Central memory CD4-positive, alpha-beta T cell (primary cell): ENCODE measurements around the gene PPP2R3B.

Experiments
- DNase-seq: peaks from one replicate; pipeline ENCODE4 v3.0.0; 2022

PPP2R3B gene

DNA sequence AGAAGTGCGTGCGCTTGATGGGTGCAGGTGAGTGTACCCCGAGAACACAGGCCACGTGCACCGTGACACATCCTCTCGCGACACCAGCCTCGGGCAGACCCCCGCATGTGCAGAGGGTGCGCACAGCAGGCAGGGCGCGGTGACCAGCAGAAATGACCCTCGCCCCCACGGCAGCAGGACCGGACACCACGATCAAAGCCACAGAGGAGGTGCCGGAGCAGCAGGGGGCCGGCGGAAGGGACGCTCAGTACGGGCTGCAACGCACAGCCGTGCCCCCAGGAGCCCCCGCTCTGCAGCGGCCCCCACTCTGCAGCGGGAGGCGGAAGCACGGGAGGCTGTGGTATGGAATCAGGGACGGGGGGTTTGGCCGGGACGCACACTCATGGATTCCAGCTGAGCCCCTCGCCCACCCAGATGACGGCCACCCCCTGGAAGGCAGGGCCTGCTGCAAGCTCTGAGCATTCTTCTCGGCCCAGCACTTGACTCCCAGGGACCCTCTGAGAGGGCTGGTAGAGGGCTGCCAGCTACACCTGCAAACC lies 17.1 kb downstream of the PPP2R3B start:
- DNase-seq, result no peak

DNA sequence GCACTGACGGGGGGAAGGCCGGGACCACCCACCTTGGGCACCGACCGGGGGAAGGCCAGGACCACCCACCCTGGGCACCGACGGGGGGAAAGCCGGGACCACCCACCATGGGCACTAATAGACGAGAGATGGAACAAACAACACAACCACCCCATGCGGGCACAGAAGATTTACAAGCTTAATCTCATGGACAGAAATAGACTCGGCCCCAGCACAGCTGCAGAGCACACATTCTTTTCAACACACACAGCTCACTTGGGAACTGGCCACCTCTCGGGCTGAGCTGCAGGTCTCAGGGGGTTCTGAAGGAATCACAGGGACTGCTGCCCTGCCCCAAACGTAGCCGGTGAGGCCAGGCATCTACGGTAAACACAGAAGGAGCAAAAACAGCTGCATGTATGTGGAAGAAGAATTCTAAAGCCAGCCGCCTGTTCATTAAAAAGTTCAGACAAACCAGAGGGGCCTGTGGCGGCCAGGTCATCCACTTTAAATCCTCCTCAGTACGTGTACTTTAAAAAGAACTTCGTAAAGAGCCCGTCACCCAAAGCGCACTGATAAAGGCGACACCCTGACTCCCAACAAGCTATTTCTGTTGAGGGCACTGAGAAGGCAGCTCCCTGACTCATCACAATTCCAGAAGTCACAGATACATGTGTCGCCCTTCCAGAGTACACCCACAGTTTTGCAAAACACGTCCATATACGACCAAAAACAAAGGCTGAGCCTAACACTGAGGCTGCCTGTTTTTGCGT lies 17.7 kb downstream of the PPP2R3B start:
- DNase-seq, result no peak

DNA sequence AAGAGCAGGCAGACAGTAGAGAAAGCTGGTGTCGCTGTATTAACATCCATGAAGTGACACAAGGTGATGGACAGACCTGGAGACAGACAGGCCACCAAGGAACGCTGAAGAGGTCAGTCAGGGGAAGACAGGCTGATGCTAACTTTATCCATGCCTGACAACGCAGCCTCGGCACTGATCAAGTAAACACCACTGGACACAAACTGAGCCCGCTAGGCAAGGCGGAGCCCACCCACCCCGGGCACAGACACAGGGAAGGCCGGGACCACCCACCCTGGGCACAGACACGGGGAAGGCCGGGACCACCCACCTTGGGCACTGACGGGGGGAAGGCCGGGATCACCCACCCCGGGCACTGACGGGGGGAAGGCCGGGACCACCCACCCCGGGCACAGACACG lies 18.8 kb downstream of the PPP2R3B start:
- DNase-seq, result no peak

DNA sequence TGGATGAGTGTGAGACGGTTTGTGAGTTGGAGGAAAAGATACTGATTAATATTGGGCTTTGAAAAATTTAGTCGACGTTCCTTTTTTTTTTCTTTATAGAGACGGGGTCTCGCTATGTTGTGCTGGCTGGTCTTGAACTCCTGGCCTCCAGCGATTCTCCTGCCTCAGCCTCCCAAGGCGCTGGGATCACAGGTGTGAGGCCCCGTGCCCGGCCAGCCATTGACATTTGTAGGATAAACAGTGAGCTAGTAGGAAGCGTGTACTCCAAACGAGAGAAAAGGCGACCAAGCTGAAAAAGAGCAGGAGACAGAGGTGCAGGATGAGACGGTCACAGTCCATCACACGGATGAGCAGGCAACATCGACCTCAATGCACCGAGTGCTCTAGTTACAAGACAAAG lies 19.4 kb downstream of the PPP2R3B start:
- DNase-seq, result no peak

DNA sequence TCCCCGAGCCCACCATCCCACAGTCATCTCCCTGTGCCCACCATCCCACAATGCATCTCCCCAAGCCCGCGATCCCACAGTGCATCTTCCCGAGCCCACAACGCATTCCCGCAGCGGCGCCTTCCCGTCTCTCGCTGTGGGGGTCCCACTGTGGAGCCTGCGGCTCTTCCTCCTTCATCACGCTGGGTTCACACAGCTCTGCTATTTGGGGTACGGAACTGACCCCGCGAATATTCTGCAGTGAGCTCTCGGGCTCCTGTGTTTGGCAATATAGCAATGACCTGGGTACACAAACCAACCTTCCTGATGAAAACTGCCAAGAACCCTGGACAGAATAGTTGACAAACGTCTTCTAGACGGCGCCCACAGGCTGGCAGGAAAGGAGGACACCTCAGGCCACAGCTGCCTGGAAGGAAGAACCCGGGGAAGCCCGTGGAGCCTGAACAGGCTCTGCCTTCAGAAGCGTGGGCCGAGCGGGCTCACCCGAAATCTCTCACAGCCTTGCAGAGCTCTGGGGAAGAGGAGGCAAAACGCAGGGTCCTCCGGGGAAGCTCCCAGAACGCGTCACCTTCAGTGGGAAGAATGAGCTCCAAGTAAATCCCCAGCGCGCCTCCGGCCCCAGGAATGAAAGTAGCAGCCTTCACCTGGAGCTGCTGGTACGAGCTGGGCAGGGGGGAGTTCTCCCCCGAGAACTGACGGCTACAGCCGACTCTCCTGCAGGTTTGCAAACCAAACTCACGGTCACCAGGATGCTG lies 22.9 kb downstream of the PPP2R3B start:
- no peak for DNase-seq

DNA sequence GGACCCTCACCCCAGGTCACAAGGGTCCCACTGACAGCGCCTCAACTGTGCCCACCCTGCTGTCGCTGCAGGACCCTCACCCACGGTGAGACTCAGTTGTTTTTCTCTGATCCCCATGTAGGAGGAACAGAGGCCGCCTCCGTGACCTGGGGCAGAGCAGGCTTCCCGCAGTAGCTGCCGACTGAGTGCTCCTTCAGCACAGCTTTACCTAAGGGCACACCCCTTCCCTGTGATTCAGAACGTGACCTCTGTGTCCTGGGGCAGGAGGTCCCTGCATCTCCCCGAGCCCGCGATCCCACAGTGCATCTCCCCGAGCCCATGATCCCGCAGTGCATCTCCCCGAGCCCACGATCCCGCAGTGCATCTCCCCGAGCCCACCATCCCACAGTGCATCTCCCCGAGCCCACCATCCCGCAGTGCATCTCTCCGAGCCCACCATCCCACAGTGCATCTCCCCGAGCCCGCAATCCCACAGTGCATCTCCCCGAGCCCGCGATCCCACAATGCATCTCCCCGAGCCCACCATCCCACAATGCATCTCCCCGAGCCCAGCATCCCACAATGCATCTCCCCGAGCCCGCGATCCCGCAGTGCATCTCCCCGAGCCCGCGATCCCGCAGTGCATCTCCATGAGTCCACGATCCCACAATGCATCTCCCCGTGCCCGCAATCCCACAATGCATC lies 23.6 kb downstream of the PPP2R3B start:
- no peak for DNase-seq

DNA sequence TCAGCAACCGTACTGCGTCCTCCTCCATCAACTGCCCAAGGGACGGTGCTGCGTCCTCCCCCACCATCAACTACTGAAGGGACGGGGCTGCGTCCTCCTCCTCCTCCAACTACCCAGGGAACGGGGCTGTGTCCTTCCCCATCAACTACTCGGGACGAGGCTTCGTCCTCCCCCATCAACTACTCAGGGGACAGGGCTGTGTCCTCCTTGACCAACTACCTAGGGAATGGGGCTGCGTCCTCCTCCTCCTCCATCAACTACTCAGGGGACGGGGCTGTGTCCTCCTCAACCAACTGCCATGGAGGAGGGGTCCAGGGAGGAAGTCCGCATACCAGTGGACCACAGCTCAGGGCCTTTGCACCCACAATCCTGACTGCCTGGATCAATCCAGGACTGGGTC lies 24.4 kb downstream of the PPP2R3B start:
- no peak for DNase-seq

DNA sequence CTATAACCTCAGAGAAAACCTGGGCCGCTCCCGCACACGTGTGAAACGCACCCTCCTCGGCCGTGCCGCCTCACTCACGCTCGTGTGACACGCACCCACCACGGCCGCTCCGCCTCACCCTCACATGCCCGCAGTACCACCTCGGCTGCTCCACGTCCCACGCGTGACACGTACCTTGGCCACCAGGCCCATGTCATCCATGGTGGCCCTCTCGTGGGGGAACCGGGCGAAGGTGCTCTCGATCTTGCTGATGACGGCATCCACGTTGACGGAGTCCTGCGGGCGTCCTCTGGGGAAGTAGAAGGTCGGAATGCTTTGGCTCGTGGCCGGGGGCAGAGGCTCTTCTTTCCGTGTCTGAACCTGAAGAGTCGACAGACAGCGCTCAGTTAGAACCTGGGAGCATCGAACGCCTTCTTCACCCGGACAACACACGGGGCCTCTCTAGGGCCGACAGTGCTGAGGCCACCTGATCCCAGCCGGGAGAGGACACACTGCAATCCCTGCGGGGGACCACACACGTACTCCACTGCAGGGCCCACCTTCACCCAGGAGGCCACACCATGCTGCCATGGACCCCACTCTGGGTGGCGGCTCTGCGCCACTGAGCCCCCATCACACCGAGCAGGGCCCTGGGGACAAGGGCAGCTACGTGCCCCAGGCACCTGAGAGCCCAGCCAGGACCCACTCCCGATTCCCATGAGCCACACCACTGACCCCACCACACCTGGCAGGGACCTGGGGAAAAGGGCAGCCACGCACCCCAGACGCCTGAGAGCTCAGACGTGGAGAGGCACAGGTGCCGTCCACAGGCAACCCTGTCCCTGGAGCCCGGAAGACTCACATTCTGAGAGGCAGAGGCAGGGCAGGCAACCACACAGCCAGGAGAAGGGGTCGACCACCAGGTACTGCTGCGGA lies 25.2 kb downstream of the PPP2R3B start:
- DNase-seq, result no peak

DNA sequence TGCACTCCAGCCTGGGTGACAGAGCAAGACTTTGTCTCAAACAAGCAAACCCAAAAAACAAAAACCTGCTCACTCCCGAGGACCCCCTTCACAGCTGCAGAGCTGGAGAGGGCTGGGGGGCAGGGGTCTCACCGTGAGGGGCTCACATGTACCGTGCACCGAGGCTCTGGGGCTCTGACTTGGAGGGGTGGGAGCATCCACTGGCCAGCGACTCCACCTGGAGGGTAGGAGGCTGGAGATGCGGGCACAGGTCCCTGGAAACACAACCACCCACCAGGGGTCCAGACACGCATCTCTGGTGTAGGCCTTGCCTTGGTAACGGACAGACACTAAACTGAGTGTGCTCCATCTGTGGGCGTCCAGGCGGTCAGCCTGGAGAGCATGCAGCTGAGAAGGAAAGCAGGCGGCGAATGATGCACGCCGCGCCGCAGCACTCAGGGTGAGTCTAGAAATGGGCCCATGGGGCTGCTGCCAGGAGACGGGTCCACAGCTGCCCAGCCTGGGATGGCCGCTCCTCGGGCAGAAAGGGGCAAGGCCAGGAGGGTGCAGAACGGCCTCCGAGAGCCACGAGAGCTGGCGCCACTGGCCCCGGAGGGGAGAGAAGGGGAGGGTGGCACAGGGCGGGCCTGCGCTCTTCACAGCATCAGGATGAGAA lies 26.1 kb downstream of the PPP2R3B start:
- no peak for DNase-seq

DNA sequence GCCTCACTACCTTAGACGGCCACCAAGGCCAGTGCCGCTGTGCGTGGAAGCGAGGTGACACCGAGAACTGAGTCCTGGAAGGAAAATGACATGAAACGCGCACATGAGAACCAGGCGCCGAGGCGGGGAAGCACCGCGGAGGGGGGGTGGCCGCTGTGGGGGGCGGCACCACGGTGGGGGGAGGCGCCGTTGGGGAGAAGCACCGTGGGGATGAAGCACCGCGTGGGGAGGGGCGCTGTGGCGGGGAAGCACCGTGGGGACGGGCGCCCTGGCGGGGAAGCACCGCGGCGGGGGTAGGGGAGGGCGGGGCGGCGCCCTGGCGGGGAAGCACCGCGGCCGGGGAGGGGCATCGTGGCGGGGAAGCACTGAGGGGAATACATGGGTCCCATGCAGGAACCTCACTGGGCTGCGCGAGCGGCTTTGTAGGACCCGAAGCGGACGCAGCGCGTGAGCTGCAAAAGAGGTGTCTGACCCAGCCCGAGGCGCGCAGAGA lies 28.0 kb downstream of the PPP2R3B start:
- no peak for DNase-seq

DNA sequence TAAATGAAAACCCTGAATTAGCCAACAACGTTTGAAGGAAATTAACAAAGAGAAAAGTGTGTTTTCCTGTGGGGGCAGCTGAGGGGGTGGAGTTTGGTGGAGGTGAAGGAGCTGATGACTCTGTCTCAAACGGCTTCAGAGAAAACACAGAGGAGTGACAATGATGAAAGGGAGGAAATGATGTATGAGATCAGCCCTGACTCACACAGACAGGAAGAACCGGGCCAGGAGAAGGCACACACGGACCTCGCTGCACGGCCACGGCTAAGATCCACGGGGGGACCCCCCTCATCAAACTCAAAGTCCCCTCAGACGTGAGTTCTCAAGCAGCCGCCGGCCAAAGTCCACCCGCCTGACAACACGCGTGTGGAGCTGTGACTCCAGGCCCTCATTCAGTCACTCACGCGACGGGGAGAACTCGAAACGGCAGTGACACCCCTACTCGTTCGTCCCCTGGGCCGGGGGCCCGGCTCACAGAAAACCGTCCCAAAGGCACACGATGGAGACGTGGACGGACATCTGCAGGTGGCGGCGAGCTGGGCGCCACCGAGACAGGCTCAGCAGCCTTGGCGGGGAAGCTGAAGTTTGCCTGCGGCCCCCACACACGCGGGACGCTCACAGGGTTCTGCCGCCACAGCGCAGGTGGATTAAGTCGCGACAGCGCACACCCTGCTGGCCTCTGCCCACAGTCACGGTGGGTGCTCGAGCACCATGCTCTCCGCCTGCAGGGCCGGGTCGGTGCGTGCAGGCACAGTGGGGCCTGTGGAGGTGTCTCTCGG lies 28.8 kb downstream of the PPP2R3B start:
- DNase-seq, result peak; percentile 59

DNA sequence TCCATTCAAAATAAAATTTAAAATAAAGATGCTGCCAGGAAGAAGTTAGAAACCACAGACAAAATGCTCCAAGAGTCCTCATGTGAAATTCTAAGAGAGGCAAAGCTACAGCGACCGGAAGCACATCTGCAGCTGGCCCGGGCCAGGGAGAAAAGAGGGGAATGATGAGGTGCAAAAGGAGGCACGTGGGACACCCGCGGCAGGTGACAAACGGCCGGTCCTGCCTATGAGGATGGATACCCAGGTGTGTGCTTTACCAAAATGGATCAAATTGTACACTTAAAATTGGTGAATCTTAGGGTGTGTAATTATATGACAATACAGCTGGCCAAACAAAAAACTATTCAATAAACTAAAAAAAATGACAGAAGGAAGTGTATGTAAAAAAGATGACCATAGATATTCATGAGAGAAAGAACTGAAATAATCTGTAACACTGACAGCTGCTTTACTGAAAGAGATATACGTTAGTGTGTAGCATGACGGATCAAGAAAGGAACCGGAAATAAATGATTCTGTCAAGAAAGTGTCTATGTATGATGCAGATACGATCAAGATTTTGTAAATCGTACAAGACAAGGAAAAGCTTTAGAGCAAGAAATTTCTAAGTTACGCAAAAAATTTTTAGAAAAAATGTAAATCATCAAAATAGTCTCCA lies 29.5 kb downstream of the PPP2R3B start:
- no peak for DNase-seq

DNA sequence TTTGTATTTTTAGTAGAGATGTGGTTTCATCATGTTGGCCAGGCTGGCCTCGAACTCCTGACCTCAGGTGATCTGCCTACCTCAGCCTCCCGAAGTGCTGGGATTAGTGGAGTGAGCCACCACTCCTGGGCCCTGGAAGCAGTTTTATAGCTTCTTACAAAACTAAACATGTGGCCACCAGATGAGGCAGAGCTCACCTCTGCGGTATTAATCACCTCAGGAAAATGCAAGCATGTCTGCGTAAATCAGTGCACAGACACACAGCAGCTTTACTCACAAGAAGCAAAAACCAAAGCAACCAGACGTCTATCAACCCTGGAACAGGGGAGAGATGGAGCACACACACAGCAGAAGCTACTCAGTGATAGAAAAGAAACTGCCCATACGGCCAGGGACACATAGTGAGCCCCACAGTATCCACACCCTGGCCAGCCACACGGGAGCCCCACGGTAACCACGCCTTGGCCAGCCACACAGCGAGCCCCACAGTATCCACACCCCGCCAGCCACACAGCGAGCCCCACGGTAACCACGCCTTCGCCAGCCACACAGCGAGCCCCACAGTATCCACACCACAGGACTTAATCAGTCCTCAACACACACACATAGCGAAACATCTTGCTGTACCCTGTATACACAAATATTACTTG lies 30.2 kb downstream of the PPP2R3B start:
- DNase-seq, result no peak

DNA sequence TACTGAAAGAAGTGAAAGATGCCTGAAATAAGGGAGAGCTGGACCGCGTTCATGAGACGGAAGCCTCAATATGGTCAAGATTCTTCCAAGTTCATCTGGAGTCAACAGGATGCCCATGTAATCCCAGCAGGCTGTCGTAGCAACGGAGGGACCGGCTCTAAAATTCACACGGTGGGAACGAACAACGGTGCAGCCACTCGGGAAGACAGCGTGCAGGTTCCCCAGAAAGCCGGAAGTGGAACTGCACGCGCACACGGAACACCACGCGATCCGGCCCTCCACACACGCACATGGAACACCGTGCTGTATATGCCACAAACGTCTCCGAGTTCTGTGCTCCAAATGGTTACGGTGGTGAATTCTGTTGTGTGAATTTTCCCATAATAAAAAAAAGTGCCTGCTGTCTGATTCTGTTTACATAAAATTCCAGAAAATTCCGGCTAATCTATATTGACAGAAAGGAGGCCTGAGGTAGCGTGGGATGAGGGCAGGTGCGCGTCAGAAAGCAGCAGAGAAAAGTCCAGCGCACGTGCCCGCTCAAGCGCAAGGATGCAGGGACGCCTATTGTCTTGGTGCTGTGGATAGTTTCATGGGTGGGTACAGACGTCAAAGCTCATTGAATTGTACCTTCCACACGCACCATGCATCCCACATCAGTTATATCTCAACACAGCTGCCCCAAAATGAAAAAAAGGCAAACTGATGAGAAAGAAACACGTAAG lies 31.2 kb downstream of the PPP2R3B start:
- no peak for DNase-seq

DNA sequence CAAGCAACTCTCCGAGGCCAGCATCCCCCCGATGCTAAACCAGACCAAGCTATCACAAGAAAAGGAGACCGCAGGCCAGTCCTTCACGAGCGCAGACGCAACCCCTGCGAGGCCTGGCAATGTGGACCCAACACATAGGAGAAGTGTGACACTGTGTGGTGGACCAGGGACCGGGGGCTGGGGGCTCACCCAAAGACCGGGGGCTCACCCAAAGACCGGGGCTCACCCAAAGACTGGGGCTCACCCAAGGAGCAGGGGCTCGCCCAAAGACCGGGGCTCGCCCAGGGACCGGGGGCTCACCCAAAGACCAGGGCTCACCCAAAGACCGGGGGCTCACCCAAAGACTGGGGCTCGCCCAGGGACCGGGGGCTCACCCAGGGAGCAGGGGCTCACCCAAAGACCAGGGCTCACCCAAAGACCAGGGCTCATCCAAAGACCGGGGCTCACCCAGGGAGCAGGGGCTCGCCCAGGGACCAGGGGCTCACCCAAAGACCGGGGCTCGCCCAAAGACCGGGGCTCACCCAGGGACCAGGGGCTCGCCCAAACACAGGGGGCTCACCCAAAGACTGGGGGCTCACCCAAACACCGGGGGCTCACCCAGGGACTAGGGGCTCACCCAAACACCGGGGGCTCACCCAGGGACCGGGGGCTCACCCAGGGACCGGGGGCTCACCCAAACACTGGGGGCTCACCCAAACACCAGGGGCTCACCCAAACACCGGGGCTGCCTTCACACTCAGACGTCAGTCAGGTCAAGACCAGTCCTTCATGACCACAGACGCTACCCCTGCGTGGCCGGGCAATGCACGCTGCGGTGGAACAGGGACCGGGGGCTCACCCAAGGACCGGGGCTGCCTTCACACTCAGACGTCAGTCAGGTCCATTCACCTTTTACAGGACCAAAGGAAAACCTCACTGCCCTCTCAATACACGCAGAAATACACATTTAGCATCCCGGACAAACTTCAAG lies 32.9 kb downstream of the PPP2R3B start:
- no peak for DNase-seq

DNA sequence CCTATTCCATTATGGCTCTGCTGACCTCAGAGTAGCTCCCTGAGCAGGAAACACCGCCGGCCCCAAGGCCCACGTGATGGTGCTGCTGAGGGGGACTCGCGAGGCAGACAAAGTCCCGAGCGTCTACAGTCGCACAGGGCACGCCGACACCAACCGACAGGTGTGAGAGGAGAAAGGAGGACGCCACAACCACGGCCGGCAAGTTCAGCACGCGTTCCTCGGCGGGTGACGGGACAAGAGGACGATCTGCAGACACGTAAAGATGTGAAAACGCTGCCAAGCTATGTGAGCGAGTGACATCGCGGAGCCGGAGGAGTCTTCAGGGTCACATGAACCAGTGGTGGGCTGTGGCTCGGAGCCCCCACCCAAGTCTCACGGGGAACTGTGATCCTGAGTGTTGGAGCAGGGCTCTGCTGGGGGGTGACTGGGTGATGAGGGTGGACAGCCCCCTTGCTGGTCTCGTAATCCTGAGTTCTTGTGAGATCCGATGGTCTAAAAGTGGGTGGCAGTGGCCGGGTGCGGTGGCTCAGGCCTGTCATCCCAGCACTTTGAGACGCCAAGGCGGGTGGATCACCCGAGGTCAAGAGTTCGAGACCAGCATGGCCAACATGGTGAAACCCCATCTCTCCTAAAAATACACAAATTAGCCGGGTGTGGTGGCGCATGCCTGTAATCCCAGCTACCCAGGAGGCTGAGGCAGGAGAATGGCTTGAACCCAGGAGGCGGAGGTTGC lies 34.0 kb downstream of the PPP2R3B start:
- DNase-seq, result no peak

DNA sequence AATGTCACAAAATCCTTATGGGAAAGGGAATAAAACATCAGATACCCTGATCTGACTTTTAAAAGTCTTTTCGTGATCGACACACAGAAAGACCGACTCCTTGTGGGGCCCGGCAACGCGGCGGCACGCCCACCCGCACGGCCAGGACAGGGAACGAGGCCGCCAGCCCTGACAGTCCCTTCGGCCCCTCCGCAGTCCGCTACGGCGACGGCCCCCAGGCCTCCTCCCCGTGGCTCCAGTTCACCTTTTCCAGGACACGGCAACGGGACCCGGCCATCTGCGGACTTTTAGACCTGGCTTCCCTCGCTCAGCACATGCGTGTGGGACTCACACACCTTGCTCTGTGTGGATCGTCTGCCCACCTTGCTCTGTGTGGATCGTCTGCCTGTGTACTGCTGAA lies 34.5 kb downstream of the PPP2R3B start:
- DNase-seq, result no peak
